Endothelial cell of umbilical vein (primary cell): Measurements from ENCODE around the gene EYS.

Experiments
- POLR2A ChIP-seq: IDR thresholded peaks from 2 replicates; pipeline ENCODE4 v1.6.1; 2012; ENCODE audit warnings: low read depth, mild to moderate bottlenecking, control low read depth, low read length
- POLR2AphosphoS5 ChIP-seq: IDR thresholded peaks from 2 replicates; pipeline ENCODE4 v1.6.1; 2012; ENCODE audit warnings: low read depth, mild to moderate bottlenecking, control low read depth, low read length, moderate library complexity; ENCODE audit not compliant: insufficient read depth
- TF ChIP-seq, protein P1 (sequence below), 2 donors: IDR thresholded peaks; 1 replicate in 1 of 2; 2 replicates in 1 of 2; pipeline ENCODE4 v1.5.1; 2011; ENCODE audit warnings: low read length in 2 of 2, mild to moderate bottlenecking in 2 of 2, moderate library complexity in 2 of 2, control low read depth in 1 of 2, inconsistent platforms in 1 of 2, low read depth in 1 of 2; ENCODE audit not compliant: insufficient read depth in 1 of 2; ENCODE audit errors: extremely low read depth in 1 of 2
- TF ChIP-seq, protein P2 (sequence below): IDR thresholded peaks from 2 replicates; pipeline ENCODE4 v1.6.1; 2011; ENCODE audit not compliant: insufficient read depth, insufficient read length

DNA sequence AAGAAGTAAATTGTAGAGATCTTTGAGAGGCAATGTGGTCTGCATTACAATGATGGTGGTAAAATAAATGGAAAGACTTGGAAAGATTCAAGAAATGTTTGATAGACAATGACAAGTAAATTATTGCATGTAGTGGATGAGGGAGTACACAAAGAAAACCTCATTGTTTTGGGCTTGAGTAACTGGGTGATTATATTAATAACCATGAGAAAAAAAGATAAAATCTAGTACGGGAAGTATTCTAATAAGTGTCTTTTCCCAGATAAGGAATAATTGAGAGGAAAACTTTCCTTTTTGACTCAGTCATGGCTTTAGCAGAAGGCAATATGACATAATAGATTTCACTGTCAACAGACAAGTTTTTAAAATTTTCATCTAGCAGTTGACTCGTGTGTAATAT is 993.0 kb downstream of the EYS start:
- no peak for TF ChIP-seq POLR2A
- TF ChIP-seq, protein P1, sequence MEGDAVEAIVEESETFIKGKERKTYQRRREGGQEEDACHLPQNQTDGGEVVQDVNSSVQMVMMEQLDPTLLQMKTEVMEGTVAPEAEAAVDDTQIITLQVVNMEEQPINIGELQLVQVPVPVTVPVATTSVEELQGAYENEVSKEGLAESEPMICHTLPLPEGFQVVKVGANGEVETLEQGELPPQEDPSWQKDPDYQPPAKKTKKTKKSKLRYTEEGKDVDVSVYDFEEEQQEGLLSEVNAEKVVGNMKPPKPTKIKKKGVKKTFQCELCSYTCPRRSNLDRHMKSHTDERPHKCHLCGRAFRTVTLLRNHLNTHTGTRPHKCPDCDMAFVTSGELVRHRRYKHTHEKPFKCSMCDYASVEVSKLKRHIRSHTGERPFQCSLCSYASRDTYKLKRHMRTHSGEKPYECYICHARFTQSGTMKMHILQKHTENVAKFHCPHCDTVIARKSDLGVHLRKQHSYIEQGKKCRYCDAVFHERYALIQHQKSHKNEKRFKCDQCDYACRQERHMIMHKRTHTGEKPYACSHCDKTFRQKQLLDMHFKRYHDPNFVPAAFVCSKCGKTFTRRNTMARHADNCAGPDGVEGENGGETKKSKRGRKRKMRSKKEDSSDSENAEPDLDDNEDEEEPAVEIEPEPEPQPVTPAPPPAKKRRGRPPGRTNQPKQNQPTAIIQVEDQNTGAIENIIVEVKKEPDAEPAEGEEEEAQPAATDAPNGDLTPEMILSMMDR (IDR thresholded peaks at IDR 0.05; ENCODE audit: extremely low read depth in 1 of 2, insufficient read depth in 1 of 2, low read depth in 1 of 2, low read length in 2 of 2), result no peak
- no peak for TF ChIP-seq POLR2AphosphoS5
- TF ChIP-seq, protein P2, sequence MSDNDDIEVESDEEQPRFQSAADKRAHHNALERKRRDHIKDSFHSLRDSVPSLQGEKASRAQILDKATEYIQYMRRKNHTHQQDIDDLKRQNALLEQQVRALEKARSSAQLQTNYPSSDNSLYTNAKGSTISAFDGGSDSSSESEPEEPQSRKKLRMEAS, result no peak
